Stimulated activated CD4-positive, alpha-beta T cell treated with anti-CD3 and anti-CD28 coated beads, Interleukin-4, amount 100 ng/mL, for 1 hour (primary cell): ENCODE data around the gene HEMGN.
"Not testable (repeated sequence)": the region's sequence is repeated elsewhere in the genome, so short reads cannot be mapped to it uniquely, and the experiment has no call there.

Experiments
- DNase-seq: peaks from one replicate; pipeline ENCODE4 v3.0.0-alpha.2; 2020

The HEMGN gene

GRCh38 chr9:97964901-97965300 lies 26.9 kb upstream of the HEMGN start:
- DNase-seq, result no peak

- no peak for DNase-seq
These were observed 25.3 kb upstream of the HEMGN start for GRCh38 chr9:97963232-97963631.

GRCh38 chr9:97962575-97962974 lies 24.6 kb upstream of the HEMGN start:
- DNase-seq, result no peak

DNA sequence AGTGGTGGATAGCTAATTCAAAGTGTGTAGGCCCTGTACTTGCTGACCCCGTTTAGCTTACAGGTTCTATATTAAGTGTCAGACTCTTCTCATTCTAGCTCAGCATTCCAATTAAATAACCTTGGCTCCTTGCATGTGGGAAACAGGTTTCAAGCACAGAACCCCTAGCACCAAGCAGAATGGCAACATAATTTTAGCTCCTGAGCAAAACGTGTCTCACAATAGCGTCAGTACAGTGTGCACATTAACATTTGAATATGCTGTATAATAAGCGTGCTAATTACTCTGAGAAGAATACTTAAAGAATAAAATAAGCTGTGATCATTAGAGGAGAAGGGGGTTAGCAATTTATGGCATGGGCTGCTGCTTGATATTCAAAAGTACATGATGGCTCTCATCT lies 24.2 kb upstream of the HEMGN start:
- no peak for DNase-seq

GRCh38 chr9:97961361-97961760 lies 23.4 kb upstream of the HEMGN start:
- DNase-seq, result no peak

DNA sequence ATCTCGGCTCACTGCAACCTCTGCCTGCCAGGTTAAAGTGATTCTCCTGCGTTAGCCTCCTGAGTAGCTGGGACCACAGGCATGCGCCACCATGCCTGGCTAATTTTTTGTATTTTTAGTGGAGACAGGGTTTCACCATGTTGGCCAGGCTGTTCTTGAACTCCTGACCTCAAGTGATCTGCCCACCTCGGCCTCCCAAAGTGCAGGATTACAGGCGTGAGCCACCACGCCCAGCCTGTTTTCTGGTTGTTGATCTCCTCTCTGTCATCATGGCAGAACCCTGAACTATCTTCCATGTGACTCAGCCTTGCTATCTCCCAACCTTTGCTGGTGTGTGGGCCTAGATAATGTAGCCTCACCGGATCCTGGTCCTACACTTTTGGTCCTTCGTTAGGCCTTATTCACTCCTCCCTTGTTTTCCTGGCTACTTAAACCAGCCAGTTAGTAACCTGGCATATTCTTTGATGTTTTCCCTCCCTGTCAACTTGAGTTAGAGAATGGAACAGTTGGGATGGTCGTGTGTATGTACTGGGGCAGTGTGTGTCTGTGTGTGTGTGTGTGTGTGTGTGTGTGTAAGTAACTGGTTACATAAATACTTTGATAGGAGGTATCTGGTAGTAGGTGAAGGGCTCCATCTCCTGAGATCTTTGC lies 22.8 kb upstream of the HEMGN start:
- DNase-seq, result not testable (repeated sequence)

- DNase-seq, result no peak
These were observed 21.6 kb upstream of the HEMGN start for GRCh38 chr9:97959585-97959984.

- DNase-seq, result no peak
These were observed 21.0 kb upstream of the HEMGN start for GRCh38 chr9:97958812-97959511.

GRCh38 chr9:97956331-97956730 lies 18.4 kb upstream of the HEMGN start:
- DNase-seq, result no peak

GRCh38 chr9:97954550-97954989 lies 16.6 kb upstream of the HEMGN start:
- DNase-seq, result peak; percentile 34

DNA sequence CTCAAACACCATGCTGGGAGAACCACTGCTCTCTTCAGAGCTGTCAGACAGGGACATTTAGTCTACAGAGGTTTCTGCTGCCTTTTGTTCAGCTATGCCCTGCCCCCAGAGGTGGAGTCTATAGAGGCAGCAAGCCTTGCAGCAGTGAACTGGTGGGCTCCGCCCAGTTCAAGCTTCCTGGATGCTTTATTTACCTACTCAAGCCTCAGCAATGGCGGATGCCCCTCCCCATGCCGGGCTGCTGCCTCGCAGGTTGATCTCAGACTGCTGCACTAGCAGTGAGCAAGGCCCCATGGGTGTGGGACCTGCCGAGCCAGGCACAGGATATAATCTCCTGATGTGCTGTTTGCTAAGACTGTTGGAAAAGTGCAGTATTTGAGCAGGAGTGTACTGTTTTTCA lies 12.9 kb upstream of the HEMGN start:
- DNase-seq, result not testable (repeated sequence)

- DNase-seq, result not testable (repeated sequence)
These were observed 9.1 kb upstream of the HEMGN start for GRCh38 chr9:97947094-97947493.

DNA sequence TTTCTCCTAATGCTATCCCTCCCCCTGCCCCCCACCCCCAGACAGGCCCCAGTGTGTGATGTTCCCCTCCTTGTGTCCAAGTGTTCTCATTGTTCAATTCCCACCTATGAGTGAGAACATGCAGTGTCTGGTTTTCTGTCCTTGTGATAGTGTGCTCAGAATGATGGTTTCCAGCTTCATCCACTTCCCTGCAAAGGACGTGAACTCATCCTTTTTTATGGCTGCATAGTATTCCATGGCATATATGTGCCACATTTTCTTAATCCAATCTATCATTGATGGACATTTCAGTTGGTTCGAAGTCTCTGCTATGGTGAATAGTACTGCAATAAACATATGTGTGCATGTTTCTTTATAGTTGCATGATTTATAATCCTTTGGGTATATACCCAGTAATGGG lies 7.5 kb upstream of the HEMGN start:
- DNase-seq, result not testable (repeated sequence)

GRCh38 chr9:97944612-97945011 lies 6.6 kb upstream of the HEMGN start:
- DNase-seq, result no peak

GRCh38 chr9:97943308-97943855 lies 5.4 kb upstream of the HEMGN start:
- no peak for DNase-seq

DNA sequence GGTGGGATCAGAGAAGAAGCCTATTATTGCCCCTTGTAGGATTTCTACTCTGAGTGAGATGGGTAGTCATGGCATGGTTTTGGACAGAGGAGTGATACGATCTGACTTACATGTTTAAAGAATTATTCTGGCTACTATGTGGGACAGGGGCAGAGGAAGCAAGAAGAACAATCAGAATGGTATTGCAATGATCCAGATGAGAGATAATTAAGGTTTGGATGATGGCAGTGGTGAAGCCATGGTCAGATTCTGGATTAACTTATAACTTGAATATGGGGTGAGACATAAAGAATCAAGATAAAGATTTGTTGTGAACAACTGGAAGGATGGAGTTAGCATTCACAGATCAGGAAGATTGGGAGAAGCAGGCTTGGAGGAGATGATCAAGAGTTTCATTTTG lies 3.4 kb upstream of the HEMGN start:
- DNase-seq, result no peak

DNA sequence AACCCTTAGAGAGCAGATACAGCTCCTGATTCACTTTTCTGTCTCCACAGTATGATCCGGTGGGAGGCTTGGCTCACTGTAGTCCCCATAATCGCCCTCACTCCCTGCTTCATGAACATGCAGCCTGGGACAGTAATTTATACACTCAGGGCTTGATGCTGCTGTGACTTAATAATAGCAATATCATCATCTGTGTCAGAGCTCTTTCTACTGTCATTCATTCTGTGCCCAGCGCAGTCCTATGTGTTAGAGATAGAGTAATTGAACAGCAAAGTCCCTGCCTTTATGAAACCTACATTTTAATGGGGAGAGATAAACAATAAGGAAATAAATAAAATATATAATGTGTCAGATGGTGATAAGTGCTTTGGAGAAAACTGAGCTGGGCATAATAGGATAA lies 2.8 kb upstream of the HEMGN start:
- DNase-seq, result no peak

GRCh38 chr9:97940233-97940632 lies 2.3 kb upstream of the HEMGN start:
- DNase-seq, result no peak

GRCh38 chr9:97936998-97937397 lies 974 bp downstream of the HEMGN start:
- no peak for DNase-seq

DNA sequence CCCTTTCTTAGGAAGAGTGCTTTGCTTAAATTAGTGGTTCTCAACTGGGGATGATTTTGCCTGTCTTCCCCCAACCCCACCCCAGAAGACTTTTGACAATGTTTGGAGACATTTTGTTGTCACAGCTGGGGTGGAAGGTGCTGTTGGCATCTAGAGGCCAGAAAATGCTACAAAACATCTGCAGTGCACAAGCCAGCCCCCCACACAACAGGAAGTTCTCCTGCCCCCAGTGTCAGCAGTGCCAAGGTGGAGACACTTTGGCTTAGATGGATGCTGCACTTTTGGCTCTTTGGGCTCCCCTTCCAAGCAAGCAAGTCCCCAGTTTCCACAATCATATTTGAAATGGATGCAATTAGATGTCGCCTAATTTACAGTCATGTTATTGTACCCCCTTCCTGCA lies 2.7 kb downstream of the HEMGN start:
- no peak for DNase-seq

- no peak for DNase-seq
These were observed 3.5 kb downstream of the HEMGN start for GRCh38 chr9:97934321-97935115.

- no peak for DNase-seq
These were observed 4.5 kb downstream of the HEMGN start for GRCh38 chr9:97933297-97933998.

- DNase-seq, result no peak
These were observed 7.0 kb downstream of the HEMGN start for GRCh38 chr9:97930972-97931371.
